Bronchial epithelial cell (primary cell): ENCODE measurements around the gene TNRC6B. TPM values are rescaled to one million over a fixed set of nuclear protein-coding genes. Genes with fewer than 3 reads are reported as not detected.

Experiments
- DNase-seq: peaks from one replicate; pipeline ENCODE4 v3.0.0-alpha.2; 2010; ENCODE audit warnings: low read depth
- FAIRE-seq: peaks from 2 replicates; lab custom pipeline; 2011; peaks lifted over from hg19 to GRCh38; lab: Jason Lieb, UNC
- H3K27me3 ChIP-seq: 2 replicates; pipeline ENCODE4 v1.5.1; 2011; ENCODE audit warnings: low read length; ENCODE audit not compliant: control insufficient read depth, insufficient read depth
- H3K36me3 ChIP-seq: 2 replicates; pipeline ENCODE4 v1.5.1; 2011; ENCODE audit warnings: low read length; ENCODE audit not compliant: control insufficient read depth, insufficient read depth
- H3K4me3 ChIP-seq: 2 replicates; pipeline ENCODE4 v1.5.1; 2011; ENCODE audit warnings: mild to moderate bottlenecking, low read depth, low read length, control low read depth
- CTCF ChIP-seq: IDR thresholded peaks from 2 replicates; pipeline ENCODE4 v1.5.1; 2011; ENCODE audit warnings: mild to moderate bottlenecking, moderate library complexity, low read length, control low read depth, inconsistent platforms; ENCODE audit not compliant: insufficient read depth, severe bottlenecking
- total RNA-seq: library from RNA; depleted of rRNA; stranded (reverse); fragments of >200 nt; gene quantifications from 2 replicates; pipeline ENCODE4 v1.2.1, GENCODE V29; 2014

TNRC6B gene
- total RNA-seq, 1 donor from 2014 or later = 8.4 TPM

- no peak for TF ChIP-seq CTCF
- no peak for FAIRE-seq
- Histone ChIP-seq H3K4me3 (no peak overlapping the region), H3K36me3 (no peaks in the 10 kb centered on the region), H3K27me3 (no peaks in the 10 kb centered on the region)
- no peak for DNase-seq
Observed at GRCh38 chr22:40212121-40212520, 34.4 kb downstream of the TNRC6B start.

- no peak overlapping the region for H3K4me3 ChIP-seq
- no peak for TF ChIP-seq CTCF
- no peak for DNase-seq
- FAIRE-seq = no peak
- no peaks in the 10 kb centered on the region for H3K36me3 ChIP-seq
- no peaks in the 10 kb centered on the region for H3K27me3 ChIP-seq
Observed at GRCh38 chr22:40213478-40213877, 35.8 kb downstream of the TNRC6B start.

GRCh38 chr22:40215266-40215665 lies 37.5 kb downstream of the TNRC6B start:
- TF ChIP-seq CTCF = no peak
- peak; percentile 17 for DNase-seq
- Histone ChIP-seq H3K36me3 (no peaks in the 10 kb centered on the region), H3K4me3 (no peak overlapping the region), H3K27me3 (no peaks in the 10 kb centered on the region)
- no peak for FAIRE-seq

GRCh38 chr22:40216041-40216756 lies 38.5 kb downstream of the TNRC6B start:
- no peak for DNase-seq
- no peak for TF ChIP-seq CTCF
- no peak for FAIRE-seq
- no peaks in the 10 kb centered on the region for H3K36me3 ChIP-seq
- H3K4me3 ChIP-seq = no peak overlapping the region
- H3K27me3 ChIP-seq = no peaks in the 10 kb centered on the region

GRCh38 chr22:40218152-40218551 lies 40.4 kb downstream of the TNRC6B start:
- no peak for TF ChIP-seq CTCF
- no peak for FAIRE-seq

More at GRCh38 chr22:40218152-40218551, 40.4 kb downstream of the TNRC6B start:
- DNase-seq = no peak
- no peak overlapping the region for H3K4me3 ChIP-seq
- H3K36me3 ChIP-seq = no peaks in the 10 kb centered on the region
- H3K27me3 ChIP-seq = no peaks in the 10 kb centered on the region
